ENCODE results near the gene TNFSF13.
"Not testable (repeated sequence)": the region's sequence is repeated elsewhere in the genome, so short reads cannot be mapped to it uniquely, and the experiment has no call there.

The TNFSF13 gene

DNA sequence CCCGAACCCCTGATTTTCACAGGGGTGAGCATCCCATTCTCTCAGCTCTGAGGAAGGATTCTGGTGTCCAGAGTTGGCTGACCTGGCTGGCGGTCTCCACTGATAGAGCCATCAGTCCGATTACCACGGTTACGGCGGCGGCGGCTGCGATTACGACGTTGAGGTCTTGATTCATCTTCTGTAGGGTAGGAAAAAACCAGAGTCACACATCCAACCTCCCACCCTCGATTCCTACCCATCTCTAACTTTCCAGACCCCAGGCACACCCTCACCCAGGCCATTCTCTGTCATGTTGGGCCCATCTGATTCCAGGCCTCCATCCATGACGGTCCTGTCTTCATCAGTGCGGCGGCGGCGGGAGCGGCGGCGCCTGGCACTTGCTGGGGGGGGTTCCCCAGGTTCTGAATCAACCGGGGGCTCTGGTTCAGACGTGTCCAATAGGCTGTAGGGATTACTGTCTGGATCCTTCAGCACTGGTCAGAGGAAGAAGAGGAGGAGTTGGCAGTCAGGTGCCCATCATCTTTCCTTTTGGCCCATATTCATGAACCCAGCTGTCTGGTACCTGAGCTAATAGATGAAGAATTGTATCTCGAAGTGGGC is 34.0 kb downstream of the TNFSF13 start:
- no peak for DNase-seq

DNA sequence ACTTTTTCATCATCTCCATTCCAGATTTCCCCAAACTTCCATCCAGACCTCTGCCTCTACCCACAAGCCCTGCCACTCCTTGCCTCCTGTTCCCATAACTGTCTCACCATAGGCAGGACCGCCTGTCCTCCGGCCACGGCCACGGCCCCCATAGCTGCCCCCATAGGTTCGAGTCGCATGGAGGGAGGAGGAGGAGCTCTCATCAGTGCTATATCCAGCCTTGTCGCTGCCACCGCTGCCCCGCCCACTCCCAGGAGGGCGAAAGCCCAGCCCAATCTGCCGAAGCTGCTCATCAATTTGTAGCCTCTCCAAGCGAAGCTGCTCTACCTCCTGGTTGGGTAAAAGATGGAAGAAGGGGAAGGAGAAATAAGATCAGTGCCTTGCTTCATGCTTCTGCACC is 34.7 kb downstream of the TNFSF13 start:
- no peak for DNase-seq

DNA sequence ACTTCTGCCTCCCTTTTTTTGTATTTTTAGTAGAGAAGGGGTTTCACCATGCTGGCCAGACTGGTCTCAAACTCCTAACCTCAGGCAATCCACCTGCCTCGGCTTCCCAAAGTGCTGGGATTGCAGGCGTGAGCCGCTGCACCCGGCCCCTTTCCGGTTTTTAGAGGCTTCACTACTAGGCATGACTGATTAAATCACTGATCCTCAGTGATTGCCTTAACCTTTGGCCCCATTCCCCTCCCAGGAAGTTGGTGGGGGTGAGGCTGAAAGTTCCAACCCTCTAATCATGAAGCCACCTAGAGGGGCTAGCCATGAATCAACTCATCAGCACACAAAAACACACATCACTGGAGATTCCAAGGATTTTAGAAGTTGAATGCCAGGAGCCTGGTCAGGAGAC is 39.0 kb downstream of the TNFSF13 start:
- DNase-seq: not testable (repeated sequence)

DNA sequence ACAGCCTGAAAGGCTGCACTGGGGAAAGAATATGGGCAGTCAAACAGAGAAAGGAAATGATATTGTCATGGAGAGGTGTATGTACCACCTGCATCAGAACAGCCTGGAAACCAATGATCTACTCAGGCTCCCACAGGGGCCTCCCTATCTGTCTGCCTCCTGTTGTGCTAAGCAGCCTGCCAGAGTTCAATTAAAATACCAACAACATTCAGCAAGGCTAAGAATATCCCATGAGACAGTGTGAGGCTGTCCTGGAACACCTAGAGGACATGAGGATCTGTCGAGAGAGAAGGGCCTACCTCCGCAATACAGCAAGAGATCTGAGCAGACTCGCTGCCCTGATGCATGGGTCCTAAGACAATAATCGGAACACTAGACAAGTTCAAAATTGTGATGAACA is 47.7 kb downstream of the TNFSF13 start:
- DNase-seq: no peak

DNA sequence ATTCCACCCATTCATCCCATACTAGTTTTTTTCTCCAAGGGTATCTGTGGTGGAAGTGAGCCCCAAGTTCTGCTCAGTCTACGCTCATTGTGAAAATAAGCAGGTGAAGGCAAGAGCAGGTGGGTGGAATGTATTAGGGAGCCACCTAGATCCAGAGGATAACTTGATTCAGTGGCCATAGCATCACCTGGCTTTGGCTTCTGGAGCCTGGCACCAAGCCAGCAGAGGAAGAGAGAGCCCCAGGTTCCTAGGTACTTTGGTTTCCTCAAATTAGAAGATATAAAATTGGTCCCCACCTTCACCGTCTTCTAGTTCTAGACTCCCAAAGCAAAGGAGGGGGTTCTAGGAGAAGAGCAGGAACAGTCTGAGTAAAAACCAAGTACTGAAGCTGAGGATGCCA is 52.1 kb downstream of the TNFSF13 start:
- no peak for DNase-seq

Data from SIG-M5 (cell line).